ENCODE measurements around the gene SEC16A. TPM values are rescaled to one million over a fixed set of nuclear protein-coding genes. Genes with fewer than 3 reads are reported as not detected.
A peak's percentile ranks its signal among the peaks of the same experiment; 100 is the strongest.

Gene SEC16A
- total RNA-seq, 1 experiment from 2014 or later: 56.4 TPM

- no peaks in the 10 kb centered on the region for H3K27me3 ChIP-seq (ENCODE audit: insufficient read depth, low read length)
- Mint-ChIP-seq H3K27me3 (ENCODE audit: low read depth) (no peaks in the 10 kb centered on the region), H3K9me3 (no peaks in the 10 kb centered on the region), H3K27ac (peak within 1 kb of the TSS in 1 of 3 experiments; percentile 20; a peak in 1 of 7 replicates), H3K4me1 (peaks cover 15 to 16% of the 10 kb centered on the region in 2 experiments), H3K4me3 (peak within 1 kb of the TSS; percentile 82 to 86), H3K36me3 (ENCODE audit: insufficient read depth in 1 of 3, low read depth in 3 of 3) (peaks cover 11 to 49% (median 34%) of the 10 kb centered on the region in 3 experiments)
- no peak within 1 kb of the TSS for H2BK20ac ChIP-seq (ENCODE audit: low read depth, low read length, poor library complexity, severe bottlenecking)
- H3K9me3 ChIP-seq (ENCODE audit: control insufficient read depth, low read depth, low read length): no peaks in the 10 kb centered on the region
- peaks cover 5% of the 10 kb centered on the region; the same call in 1 of the 2 replicates for H3K79me2 ChIP-seq (ENCODE audit: insufficient read depth, low read length)
- no peak within 1 kb of the TSS for H3K56ac ChIP-seq (ENCODE audit: insufficient read length, low read depth, low read length)
- peaks cover 14% of the 10 kb centered on the region for H3K23me2 ChIP-seq (ENCODE audit: insufficient read length, low read depth, low read length, poor library complexity, severe bottlenecking)
- WGBS (ENCODE audit: extremely low coverage, insufficient read length, low lambda C conversion rate): no CpG with 5 or more reads among the region's 90 CpGs
- peak within 1 kb of the TSS; percentile 79 for H3K14ac ChIP-seq (ENCODE audit: insufficient read depth, low read length)
- H4K91ac ChIP-seq (ENCODE audit: insufficient read length, low read depth, low read length): no peak within 1 kb of the TSS
- no peak within 1 kb of the TSS for H2BK12ac ChIP-seq (ENCODE audit: insufficient read length, low read depth, low read length)
- H3T11ph ChIP-seq (ENCODE audit: low read length): no peak within 1 kb of the TSS
- peak; percentile 86 for DNase-seq
- peaks cover 2% of the 10 kb centered on the region for H4K20me1 ChIP-seq (ENCODE audit: control insufficient read depth, insufficient read depth, insufficient read length)
- no peak within 1 kb of the TSS for H2BK5ac ChIP-seq (ENCODE audit: insufficient read length, low read length)
- no peak within 1 kb of the TSS for H2BK15ac ChIP-seq (ENCODE audit: low read depth, low read length)
- peak within 1 kb of the TSS; percentile 89 for H3K4me2 ChIP-seq (ENCODE audit: insufficient read depth, insufficient read length, low read length)
- H3K4me1 ChIP-seq (ENCODE audit: insufficient read depth, low read length): no peaks in the 10 kb centered on the region
- peak within 1 kb of the TSS; percentile 47 for H3K9ac ChIP-seq (ENCODE audit: extremely low read depth, insufficient read length, low read length)
- no peak within 1 kb of the TSS for H2BK120ac ChIP-seq (ENCODE audit: low read depth, low read length, poor library complexity, severe bottlenecking)
- H3K27ac ChIP-seq (ENCODE audit: insufficient read length, low read depth, low read length): no peak within 1 kb of the TSS
- H3K79me1 ChIP-seq (ENCODE audit: insufficient read depth, low read depth, low read length, poor library complexity, severe bottlenecking): peaks cover 2% of the 10 kb centered on the region
- H2AK5ac ChIP-seq (ENCODE audit: insufficient read length, low read length): no peak within 1 kb of the TSS
- H4K5ac ChIP-seq (ENCODE audit: insufficient read length, low read depth, low read length): no peak within 1 kb of the TSS
- no peak within 1 kb of the TSS for H3K23ac ChIP-seq (ENCODE audit: insufficient read length, low read depth, low read length)
- H3K18ac ChIP-seq (ENCODE audit: insufficient read length, low read depth, low read length): peak within 1 kb of the TSS; percentile 45
- no peak within 1 kb of the TSS for H3K4ac ChIP-seq (ENCODE audit: low read depth, low read length)
- no peak within 1 kb of the TSS for H2AFZ ChIP-seq (ENCODE audit: low read length)
- no peak within 1 kb of the TSS for H4K8ac ChIP-seq (replicated peaks; ENCODE audit: insufficient read length, low read depth, low read length)
- peak; percentile 70 for TF ChIP-seq CTCF (conservative IDR thresholded peaks at IDR 0.05)
These were observed 43.1 kb downstream of the SEC16A start, which contains the start of gene INPP5E for GRCh38 chr9:136439481-136440408. Gene INPP5E (minus strand): TSS chr9:136439845. CDS start chr9:136439419, 426 bp downstream.
